ENCODE data around the gene CWF19L1.
A peak's percentile ranks its signal among the peaks of the same experiment; 100 is the strongest.

Gene CWF19L1

DNA sequence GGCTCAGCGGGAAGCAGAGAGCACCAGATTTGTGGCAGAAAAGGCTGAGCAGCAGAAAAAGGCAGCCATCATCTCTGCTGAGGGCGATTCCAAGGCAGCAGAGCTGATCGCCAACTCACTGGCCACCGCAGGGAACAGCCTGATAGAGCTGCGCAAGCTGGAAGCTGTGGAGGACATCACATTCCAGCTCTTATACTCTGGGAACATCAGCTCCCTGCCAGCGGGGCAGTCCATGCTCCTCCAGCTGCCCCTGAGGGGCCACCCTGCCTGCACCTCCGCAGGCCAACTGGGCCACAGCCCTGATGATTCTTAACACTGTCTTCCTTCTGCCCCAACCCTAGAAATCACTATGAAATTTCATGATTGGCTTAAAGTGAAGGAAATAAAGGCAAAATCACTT, 18.6 kb downstream of the CWF19L1 start:
- DNase-seq: no peak

DNA sequence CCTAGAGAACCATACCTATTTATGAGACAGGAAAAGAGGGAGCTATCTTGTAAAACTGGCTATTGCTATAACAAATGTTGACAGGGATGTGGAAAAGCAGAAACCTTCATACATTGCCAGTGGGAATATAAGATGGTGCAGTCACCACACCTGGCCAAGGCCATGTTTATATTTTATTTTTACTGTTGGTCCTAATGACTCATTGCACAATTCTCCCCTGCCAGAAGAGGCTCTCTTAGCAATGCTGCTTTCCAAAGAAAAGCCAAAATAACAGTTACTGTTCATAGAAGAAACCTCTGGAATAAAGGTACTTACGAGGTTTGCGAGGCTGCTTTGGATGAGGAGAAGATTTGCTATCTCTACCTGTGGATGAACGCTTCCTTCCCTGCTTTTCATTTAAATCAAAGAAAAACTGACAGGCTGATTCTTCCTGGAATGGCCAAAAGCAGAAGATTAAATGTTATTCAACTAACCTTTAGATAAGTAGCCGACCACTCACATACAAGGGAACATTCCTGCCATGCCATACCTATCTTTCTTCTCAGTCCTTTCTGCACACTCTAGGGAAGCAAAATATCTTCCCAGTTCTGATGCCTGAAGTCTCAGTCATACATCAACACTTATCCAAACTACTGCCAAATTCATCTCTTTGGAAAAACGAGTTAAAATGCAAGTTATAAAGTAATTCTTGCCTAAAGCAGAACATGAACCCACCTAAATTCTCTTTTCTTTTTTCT, 21.8 kb downstream of the CWF19L1 start:
- no peak for DNase-seq

DNA sequence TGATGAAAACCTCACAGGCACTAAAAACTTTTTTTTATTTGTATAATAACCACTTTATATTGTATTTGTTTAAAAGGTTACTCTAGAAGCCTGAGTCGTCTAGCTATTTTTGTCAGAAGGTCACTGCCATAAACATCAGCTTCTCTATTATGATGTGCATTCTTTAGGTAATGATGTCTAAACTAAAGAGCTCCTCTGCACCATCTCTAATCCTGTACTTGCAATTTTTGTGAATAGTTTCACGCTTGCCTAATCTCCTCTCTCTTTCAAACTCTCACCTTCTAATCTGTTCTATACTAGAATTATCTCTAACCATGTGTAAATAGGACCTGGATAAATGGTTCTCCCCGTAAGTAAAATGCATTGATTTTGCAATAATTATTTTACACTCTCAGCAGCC, 27.6 kb downstream of the CWF19L1 start:
- no peak for DNase-seq

DNA sequence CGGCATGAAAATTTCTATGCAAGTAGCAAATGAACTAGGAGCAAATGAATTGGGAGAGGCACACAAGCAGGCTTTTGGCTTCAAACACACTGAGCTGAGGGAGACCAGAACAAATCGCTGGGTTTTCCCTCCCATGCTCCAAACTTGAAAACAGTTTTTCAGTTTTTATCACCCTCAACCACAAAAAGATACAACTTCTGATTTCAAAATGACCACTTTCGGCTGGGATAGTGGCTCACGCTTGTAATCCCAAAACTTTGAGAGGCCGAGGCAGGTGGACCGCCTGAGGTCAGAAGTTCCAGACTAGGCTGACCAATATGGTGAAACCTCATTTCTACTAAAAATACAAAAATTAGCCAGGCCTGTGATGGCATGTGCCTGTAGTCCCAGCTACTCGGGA, 29.0 kb downstream of the CWF19L1 start:
- no peak for DNase-seq

DNA sequence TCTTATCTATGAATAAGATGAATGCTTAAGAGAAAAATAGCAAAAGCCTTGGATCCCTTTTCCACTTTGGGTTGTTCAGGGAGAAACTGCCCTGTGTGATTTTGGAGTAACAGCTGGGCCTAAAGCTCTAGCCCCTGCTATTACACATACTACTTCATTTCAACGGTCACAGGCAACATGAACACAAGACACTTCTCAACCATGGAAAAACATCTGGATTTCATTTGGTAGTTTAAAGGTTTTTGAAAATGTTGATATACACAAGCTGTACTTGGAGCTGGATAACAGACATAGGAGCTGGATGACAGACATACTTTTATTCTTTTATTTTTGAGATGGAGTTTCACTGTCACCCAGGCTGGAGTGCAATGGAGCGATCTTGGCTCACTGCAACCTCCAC, 35.3 kb downstream of the CWF19L1 start:
- DNase-seq: no peak

DNA sequence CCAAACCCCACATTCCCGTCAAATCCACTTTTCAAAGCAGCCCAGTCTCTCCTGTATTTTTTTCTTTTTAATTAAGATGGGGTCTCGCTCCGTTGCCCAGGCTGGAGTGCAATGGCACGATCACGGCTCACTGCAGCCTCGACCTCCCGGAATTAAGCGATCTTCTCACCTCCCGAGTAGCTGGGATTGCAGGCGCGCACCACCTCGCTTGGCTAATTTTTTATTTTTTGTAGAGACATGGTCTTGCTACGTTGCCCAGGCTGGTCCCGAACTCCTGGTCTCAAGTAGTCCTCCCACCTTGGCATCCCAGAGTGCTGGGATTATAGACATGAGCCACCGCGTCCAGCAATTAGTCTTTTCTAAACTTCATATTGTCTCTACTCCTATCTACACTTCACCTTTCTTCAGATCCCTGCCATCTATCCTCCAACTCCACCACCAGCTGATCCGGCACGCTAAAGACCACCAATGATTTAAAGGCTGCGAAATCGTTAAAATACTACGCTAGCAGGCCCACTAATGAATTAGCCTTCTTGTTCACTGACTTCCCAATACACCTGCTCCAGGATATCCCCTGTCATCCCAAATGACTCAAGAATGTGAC, 37.5 kb downstream of the CWF19L1 start:
- no peak for DNase-seq

DNA sequence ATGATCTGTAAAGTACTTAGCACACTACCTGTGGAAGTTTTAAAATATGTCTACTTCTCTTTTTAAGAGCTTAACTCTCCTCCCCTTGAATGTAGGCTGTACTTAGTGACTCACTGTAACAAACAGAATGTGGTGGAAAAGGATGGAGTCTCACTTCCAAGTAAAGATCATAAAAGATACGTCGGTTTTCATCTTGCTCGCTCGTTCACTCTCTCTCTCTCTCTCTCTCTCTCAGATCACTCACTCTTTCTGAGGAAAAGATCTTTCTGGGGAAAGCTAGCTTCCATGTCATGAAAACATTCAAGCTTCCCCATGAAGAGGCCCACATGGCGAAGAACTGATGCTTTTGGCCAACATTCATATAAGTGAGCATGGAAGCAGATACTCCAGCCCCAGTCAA, 43.6 kb downstream of the CWF19L1 start:
- no peak for DNase-seq

DNA sequence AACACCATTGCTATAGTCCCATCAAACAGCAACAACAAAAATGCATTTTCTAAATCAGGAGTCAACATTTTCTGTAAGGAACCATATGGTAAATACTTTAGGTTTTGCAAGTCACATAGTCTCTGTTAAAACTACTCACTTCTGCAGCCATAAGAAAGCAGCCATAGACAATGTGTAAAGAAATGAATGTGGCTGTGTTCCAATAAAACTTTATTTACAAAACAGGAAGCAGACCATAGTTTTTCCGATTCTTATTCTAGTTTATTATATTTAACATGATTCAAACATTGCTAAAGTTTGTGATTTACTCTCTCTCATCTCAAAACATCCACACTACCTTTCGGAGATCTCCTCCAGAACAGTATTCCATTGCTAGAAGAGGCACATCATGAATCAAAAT, 44.9 kb downstream of the CWF19L1 start:
- DNase-seq: no peak

DNA sequence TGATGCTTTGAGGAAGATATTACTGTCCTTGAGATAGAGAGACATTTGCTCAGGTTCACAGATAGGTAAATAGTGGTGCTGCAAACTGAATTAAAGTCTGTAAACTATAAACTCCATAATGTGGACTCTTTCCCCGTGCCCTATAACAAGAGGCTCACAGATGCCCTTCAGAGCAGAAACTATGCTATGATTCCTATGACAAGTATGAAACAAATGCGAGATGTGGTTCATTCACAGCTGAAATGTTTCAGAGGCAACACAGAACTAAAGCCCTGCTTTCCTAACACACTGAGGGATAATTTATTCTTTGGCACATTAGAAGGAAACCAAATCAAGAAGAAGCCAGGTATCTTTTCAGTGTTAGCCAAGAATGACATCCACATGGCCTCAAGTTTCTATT, 51.4 kb downstream of the CWF19L1 start:
- DNase-seq: no peak

DNA sequence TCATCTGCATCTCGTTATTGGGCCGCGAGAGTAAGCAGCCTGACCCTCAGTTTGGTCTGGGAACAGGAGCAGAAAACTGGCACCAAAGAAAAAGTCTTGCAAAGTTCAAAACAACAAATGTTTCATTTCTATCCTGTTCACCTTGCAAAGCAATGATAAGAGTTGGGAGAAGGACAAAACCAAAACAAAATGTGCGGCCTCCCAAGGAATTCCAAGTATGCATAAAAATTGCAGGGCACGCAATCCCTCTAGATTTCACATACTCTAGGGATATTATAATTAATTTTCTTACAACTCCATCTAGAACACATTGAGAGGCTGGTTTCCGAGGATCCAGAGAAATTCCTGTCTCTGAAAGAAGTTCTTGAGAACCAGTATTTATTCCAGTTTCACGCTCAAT, 58.1 kb downstream of the CWF19L1 start:
- no peak for DNase-seq

DNA sequence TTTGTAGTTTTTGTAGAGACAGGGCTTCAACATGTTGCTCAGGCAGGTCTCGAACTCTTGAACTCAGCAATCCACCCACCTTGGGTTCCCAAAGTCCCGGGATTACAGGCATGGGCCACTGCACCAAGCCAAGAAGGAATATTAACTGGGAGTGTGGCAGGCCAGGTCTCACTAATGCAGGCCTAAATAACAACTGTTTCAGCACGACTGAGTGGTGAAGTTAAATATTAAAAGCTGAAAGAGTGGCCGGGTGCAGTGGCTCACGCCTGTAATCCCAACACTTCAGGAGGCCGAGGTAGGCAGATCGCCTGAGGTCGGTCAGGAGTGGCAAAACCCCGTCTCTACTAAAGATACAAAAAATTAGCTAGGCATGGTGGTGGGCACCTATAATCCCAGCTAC, 59.2 kb downstream of the CWF19L1 start:
- DNase-seq: no peak

DNA sequence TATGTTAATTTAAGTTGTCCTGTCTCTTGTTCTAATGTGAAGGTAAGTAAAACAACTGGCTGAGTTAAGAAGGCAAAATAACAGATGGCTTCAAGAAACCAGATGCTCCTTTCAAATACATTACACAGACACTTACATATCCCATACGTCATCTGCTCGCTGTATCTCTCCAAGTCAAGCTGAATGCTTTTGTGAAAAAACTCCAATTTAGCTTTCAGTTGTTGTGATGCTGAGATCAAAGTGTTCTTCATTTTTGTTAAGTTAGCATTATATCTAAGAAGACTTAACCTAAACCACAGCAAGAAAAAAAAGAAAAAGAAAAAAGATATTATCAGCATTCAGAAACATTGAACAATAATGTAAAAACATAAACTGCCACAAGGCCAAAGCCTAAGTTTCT, 63.1 kb downstream of the CWF19L1 start:
- peak; percentile 25 for DNase-seq

DNA sequence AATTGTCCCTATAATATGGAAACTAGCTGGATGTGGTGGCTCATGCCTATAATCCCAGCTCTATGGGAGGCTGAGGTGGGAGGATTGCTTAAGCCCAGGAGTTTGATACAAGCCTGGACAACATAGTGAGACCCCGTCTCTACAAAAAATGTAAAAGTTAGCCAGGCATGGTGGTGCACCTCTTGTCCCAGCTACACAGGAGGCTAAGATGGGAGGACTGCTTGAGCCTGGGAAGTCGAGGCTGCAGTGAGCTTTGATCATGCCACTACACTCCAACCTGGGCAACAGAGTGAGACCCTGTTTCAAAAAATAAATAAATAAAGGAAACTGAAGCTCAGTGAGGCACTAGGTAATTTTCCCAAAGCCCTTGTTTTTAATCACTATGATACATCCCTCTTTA, 65.9 kb downstream of the CWF19L1 start:
- no peak for DNase-seq

DNA sequence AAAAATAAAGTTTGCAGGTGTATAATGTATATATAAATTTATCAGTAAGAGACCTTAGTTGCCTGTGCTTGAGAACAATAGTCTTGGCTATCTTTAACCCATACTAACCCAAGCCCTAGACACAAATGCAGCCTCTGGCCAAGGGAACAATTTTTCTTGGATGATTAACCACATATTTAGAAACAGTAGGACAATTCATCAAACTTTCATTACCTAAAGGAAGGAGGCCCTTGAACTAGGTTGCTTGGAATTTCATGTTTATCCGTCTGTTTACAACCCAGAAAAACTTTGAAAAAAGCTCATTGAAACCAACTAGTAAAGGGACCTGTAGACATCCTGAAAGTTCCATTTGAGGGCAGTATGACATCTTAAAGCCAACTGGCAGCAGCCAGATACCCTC, 72.7 kb downstream of the CWF19L1 start:
- no peak for DNase-seq

DNA sequence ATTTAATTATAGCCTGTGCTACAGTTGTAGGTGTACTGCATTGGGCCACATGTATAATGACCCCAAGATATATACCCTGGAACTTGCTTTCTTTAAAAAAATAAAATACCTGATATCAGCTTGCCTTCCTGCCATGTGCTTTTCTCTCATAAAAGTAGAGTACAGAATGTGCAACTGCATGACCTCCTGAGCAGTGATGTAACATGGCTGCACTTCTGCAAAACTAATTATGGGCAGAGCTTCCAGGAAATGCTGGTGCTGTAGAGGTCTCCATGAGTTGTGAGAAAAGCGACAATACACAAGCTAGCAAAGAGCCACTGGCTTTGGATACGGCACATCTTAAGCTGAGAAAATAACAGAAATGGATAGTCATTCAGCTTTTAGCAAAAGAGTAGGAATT, 75.1 kb downstream of the CWF19L1 start:
- no peak for DNase-seq

DNA sequence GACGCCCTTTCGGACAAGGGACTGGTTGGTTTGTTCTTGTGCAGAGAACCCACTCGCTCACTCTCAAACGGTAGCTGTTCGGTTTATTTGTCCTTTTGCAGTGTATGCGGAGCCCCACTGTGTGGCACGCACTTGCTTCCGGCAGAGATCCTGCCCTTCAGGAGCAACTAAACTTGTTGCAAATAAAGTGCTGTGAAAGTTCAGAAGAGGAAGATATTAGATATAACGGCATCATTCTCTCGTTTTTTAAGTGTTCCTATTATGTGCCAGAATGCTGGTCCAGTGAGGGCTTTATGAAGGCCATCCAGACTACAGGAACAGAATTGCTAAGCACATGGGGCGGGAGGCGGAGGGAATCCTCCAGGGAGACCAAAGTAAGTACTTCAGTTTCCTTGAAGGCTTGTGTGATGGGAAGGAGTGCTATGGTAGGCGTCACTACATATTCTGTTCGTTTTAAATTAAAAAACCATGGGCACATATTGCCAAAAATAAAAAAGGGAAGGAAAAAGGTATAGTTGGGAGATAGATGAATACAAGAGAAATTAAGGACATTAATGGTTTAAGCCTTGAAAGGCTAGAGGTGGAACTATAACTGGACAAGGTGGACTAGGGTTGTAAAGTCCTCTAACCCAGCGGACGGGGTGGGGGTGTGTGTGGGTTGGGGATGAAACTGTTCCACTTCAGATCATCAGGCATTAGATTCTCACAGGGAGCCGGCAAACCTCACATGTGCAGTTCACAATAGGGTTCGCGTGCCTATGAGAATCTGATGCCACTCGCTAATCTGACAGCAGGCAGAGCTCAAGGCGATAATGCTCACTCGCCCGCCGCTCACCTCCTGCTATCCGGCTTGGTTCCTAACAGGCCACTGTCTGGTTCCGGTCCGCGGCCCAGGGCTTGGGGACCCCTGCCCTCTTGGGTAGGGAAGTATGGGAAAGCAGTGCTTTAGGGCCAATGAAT, 80.9 kb downstream of the CWF19L1 start:
- DNase-seq: no peak

DNA sequence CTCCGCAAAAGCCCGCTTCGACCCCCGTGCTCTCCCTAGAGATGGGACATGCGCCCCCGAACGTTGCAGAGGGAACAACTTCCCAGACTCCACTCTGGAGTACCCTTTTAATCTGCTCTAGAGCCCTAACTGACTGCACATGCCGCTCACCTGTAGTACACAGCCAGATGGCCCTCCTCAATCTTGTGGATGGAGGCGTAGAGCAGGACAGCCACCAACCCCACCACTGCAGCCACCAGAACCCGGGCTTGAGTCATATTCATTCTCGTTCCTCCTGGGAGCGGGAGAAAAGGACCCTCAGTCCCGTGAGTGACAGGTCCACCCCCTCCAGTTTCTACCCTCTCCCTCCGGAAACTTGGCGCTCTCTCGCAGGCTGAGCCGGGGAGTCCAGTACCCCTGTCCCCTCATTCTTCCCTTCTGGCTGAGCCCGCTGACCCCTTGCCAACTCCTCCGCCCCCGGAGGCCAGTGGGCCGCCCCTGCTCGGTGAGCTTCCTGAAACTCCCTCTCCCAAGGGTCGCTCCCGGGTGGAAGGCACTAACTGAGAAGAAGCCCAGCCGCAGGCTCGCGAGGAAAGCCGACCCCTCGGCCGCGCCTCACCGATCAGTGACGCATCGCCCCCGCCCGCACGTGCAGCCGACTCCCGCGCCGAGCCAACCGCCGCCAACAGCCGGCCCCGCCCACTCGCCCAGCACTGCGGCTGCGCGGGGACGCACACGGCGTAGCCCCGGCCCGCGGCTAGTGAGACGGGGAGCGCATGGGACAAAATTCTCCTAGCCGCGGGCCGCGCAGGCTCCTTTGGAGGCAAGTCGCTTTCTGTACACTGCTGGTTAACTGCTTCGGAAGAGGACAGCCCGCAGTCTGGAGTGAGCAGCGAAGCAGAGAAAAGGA, 81.8 kb downstream of the CWF19L1 start, which contains the start of gene ERLIN1:
ERLIN1 (minus strand) TSS at position 666 of the 889 bp plus-strand sequence; CDS start at position 263, 403 bp downstream.
- DNase-seq: peak; percentile 25

DNA sequence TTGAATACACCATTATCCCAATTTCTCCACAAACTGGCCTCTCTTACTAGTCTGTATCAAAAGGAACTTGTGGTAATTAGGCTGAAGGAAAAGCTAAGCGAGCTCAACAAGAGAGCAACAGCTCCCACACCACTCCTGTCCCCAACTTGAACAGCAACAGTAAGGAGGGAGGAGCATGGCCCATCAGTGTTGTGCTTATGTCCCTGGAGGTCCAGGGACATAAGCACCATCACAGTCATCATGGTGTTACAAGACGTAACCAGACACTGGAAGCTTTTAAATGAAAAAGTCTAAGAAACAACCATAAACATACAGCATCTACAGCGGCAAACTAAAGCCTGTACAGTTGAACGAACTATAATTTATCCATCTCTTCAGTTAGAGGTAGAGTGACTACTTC, 82.6 kb downstream of the CWF19L1 start:
- no peak for DNase-seq

DNA sequence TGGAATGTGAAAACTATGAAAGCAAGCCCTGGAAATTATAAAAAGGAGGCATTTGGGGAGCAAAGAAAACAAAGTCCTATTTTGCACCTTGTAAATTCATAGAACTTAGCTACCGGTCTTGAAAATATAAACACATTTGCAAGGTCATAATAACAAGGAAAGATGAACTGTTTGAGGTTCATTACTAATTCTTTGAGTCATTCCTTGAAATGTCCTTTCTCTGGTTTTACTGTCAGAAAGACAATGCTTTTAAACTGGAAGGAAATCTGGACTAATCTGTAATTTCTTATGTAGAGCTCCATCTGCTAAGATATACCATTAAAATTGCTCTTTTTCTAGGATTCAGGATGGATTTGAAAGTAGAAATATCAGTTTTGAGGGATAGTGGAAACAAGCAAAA, 83.0 kb downstream of the CWF19L1 start:
- DNase-seq: no peak

DNA sequence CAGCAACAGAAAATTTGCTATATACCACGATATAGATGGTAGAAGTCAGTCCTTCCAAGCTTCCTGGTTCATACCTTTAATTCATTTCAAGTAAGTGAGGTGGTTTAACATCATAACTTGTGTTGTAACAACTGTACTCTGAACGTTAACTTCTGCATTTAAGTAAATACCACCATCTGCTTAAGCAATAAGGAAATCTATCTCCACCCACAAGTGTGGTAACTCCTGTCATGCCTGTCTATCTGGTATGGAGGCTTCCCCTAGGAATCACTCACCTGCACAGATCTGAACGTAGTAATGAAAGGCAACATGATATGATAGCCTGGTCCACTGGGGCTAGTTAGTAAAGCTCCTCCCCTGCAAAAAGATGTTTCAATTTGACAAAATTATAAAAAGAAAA, 84.0 kb downstream of the CWF19L1 start:
- no peak for DNase-seq

DNA sequence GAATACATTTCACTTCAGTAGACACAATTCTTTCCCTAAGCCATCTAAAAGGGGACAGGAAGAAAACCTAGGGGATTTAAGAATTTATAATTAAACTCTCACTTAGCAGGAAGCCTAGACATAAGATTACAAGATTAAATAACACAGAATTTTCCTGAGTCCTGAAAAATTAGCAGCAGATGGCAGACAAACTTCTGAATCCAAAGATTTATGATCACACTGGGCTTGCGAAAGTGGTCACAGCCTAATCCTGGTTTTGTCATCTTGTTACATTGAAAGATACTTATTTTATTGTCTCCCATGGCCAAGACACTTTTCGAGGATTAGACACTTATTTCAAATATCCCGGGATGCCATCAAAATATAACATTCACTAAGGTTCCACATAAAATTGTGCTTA, 84.5 kb downstream of the CWF19L1 start:
- DNase-seq: no peak

Data from NCI-H524 treated with DMSO at 0.1 percent for 48 hours (cell line).